H1 (cell line): ENCODE measurements around the gene DNAJA1. TPM values are rescaled to one million over a fixed set of nuclear protein-coding genes. Genes with fewer than 3 reads are reported as not detected.

Experiments used
- CBX5 ChIP-seq: fragments of 300-800, 300-1000 bp; sonication (generic); IDR thresholded peaks from 2 replicates; pipeline ENCODE4 v1.7.1; 2016; ENCODE audit warnings: antibody characterized with exemption, low read length, low read depth
- HDAC6 ChIP-seq: IDR thresholded peaks from one replicate; pipeline ENCODE4 v1.7.1; 2012; ENCODE audit warnings: low read depth, mild to moderate bottlenecking, inconsistent platforms, low read length, moderate library complexity
- KDM1A ChIP-seq: fragments of 200-600, 300-600 bp; sonication (generic); IDR thresholded peaks from 2 replicates; pipeline ENCODE4 v1.7.1; 2016; ENCODE audit warnings: mild to moderate bottlenecking, low read length, borderline replicate concordance
- PHF8 ChIP-seq: fragments of 200-600 bp; sonication (generic); conservative IDR thresholded peaks from 2 replicates; pipeline ENCODE4 v1.7.1; 2012; ENCODE audit warnings: low read depth, mild to moderate bottlenecking, inconsistent platforms, low read length, moderate library complexity
- SP2 ChIP-seq: IDR thresholded peaks from 2 replicates; pipeline ENCODE4 v1.6.1; 2012; ENCODE audit warnings: mild to moderate bottlenecking, low read length, inconsistent platforms
- SP4 ChIP-seq: IDR thresholded peaks from 2 replicates; pipeline ENCODE4 v1.6.1; 2012; ENCODE audit warnings: low read length, inconsistent platforms
- SUZ12 ChIP-seq: fragments of 200-600 bp; sonication (generic); IDR thresholded peaks from 2 replicates; pipeline ENCODE4 v1.6.1; 2012; ENCODE audit warnings: mild to moderate bottlenecking, inconsistent platforms, low read length, moderate library complexity, mixed read lengths
- TBP ChIP-seq: IDR thresholded peaks from 2 replicates; pipeline ENCODE4 v1.6.1; 2011; ENCODE audit warnings: low read depth, low read length, improper control_type of control experiment
- polyA plus RNA-seq, 7 experiments: library from polyadenylated mRNA; depleted of rRNA in 3 of 7; stranded (reverse) in 5 of 7; unstranded in 2 of 7; fragments of >200 nt in 5 of 7; fragments of 200-250 nt in 2 of 7; gene quantifications; 1 replicate in 5 of 7; 2 replicates in 1 of 7; 4 replicates in 1 of 7; pipeline versions ENCODE4 v1.2.1 to v1.2.3, GENCODE V29; 2011 to 2013; ENCODE audit warnings: missing spikeins in 2 of 7, mixed read lengths in 2 of 7
- total RNA-seq: library from RNA; stranded (reverse); fragmentation: NEBNext Ultra II Directional; extraction: Animal tissue kit (Norgen Biotek cat#: 25700); gene quantifications from 2 replicates; pipeline ENCODE4 v1.2.1, GENCODE V29; 2021
- TF ChIP-seq, protein P1 (sequence below): fragments of 300-600 bp; sonication (generic); IDR thresholded peaks from 2 replicates; pipeline ENCODE4 v1.7.1; 2012; ENCODE audit warnings: low read length, moderate library complexity, mild to moderate bottlenecking, inconsistent platforms; ENCODE audit not compliant: insufficient replicate concordance

DNAJA1 gene
- total and polyA plus RNA-seq, 2 of the 8 experiments (the other 6 are each of a cell fraction or from before 2014, with no cell fraction given) = 54.4 to 159 TPM

DNA sequence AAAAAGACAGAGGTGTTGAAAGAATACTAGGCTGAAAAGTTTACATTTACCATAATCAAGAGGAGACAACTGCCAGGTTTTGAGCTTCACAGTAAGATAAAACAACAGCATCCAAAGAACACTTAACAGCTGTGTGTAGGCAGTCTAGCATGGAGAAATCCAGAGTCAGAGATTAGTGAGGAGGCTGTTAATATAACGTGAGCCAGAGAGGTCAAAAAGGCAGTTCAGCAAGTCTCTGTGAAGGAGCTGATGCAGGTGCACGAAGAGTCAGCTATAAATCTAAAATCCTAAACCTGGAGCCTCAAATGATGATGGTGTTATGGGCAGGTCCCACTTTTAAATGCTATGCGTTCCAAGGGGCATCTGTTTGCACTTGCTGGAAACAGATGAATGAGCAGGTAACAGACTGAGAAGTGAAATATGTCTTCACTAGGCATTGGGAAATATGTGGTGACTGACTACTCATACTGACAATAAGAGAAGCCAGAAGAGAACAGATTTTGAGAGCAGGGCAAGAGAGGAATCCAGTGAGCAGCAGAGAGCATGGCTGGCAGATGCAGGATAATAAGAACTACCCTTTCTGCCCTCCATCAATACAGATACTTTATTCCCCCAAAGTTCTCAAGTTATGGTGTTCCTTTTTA is 32.4 kb upstream of the DNAJA1 start (continued):
- TF ChIP-seq, protein P1, sequence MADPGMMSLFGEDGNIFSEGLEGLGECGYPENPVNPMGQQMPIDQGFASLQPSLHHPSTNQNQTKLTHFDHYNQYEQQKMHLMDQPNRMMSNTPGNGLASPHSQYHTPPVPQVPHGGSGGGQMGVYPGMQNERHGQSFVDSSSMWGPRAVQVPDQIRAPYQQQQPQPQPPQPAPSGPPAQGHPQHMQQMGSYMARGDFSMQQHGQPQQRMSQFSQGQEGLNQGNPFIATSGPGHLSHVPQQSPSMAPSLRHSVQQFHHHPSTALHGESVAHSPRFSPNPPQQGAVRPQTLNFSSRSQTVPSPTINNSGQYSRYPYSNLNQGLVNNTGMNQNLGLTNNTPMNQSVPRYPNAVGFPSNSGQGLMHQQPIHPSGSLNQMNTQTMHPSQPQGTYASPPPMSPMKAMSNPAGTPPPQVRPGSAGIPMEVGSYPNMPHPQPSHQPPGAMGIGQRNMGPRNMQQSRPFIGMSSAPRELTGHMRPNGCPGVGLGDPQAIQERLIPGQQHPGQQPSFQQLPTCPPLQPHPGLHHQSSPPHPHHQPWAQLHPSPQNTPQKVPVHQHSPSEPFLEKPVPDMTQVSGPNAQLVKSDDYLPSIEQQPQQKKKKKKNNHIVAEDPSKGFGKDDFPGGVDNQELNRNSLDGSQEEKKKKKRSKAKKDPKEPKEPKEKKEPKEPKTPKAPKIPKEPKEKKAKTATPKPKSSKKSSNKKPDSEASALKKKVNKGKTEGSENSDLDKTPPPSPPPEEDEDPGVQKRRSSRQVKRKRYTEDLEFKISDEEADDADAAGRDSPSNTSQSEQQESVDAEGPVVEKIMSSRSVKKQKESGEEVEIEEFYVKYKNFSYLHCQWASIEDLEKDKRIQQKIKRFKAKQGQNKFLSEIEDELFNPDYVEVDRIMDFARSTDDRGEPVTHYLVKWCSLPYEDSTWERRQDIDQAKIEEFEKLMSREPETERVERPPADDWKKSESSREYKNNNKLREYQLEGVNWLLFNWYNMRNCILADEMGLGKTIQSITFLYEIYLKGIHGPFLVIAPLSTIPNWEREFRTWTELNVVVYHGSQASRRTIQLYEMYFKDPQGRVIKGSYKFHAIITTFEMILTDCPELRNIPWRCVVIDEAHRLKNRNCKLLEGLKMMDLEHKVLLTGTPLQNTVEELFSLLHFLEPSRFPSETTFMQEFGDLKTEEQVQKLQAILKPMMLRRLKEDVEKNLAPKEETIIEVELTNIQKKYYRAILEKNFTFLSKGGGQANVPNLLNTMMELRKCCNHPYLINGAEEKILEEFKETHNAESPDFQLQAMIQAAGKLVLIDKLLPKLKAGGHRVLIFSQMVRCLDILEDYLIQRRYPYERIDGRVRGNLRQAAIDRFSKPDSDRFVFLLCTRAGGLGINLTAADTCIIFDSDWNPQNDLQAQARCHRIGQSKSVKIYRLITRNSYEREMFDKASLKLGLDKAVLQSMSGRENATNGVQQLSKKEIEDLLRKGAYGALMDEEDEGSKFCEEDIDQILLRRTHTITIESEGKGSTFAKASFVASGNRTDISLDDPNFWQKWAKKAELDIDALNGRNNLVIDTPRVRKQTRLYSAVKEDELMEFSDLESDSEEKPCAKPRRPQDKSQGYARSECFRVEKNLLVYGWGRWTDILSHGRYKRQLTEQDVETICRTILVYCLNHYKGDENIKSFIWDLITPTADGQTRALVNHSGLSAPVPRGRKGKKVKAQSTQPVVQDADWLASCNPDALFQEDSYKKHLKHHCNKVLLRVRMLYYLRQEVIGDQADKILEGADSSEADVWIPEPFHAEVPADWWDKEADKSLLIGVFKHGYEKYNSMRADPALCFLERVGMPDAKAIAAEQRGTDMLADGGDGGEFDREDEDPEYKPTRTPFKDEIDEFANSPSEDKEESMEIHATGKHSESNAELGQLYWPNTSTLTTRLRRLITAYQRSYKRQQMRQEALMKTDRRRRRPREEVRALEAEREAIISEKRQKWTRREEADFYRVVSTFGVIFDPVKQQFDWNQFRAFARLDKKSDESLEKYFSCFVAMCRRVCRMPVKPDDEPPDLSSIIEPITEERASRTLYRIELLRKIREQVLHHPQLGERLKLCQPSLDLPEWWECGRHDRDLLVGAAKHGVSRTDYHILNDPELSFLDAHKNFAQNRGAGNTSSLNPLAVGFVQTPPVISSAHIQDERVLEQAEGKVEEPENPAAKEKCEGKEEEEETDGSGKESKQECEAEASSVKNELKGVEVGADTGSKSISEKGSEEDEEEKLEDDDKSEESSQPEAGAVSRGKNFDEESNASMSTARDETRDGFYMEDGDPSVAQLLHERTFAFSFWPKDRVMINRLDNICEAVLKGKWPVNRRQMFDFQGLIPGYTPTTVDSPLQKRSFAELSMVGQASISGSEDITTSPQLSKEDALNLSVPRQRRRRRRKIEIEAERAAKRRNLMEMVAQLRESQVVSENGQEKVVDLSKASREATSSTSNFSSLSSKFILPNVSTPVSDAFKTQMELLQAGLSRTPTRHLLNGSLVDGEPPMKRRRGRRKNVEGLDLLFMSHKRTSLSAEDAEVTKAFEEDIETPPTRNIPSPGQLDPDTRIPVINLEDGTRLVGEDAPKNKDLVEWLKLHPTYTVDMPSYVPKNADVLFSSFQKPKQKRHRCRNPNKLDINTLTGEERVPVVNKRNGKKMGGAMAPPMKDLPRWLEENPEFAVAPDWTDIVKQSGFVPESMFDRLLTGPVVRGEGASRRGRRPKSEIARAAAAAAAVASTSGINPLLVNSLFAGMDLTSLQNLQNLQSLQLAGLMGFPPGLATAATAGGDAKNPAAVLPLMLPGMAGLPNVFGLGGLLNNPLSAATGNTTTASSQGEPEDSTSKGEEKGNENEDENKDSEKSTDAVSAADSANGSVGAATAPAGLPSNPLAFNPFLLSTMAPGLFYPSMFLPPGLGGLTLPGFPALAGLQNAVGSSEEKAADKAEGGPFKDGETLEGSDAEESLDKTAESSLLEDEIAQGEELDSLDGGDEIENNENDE = no peak
- no peak for TF ChIP-seq PHF8
- no peak for TF ChIP-seq TBP
- TF ChIP-seq SUZ12 = no peak
- TF ChIP-seq SP4 = no peak
- no peak for TF ChIP-seq HDAC6
- TF ChIP-seq KDM1A = no peak
- no peak for TF ChIP-seq CBX5
- no peak for TF ChIP-seq SP2
